GM12874 (cell line): ENCODE measurements around the gene LPP.

Source experiments
- CTCF ChIP-seq: IDR thresholded peaks from 2 replicates; pipeline ENCODE4 v1.5.1; 2011; ENCODE audit warnings: low read depth, mild to moderate bottlenecking, control low read depth, low read length, moderate library complexity; ENCODE audit not compliant: insufficient read depth

LPP gene

DNA sequence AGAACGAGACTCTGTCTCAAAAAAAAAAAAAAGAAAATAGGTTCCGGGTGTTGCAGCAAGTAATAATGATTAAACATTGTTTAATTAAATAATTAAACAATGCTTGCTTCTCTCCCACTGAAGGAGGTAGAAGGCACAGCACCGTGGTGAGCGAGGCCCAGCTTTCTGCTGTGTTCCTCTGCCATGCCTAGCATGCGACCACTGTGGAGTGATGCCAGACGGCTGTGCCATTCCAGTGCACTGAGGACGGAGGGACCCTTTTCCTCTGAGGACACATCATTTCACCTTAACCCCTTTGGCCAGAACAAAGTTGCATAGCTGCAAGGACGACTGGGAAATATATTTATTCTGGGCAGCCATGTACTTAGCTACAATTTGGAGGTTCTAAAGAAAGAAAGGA, 695.0 kb downstream of the LPP start:
- TF ChIP-seq CTCF, result no peak

DNA sequence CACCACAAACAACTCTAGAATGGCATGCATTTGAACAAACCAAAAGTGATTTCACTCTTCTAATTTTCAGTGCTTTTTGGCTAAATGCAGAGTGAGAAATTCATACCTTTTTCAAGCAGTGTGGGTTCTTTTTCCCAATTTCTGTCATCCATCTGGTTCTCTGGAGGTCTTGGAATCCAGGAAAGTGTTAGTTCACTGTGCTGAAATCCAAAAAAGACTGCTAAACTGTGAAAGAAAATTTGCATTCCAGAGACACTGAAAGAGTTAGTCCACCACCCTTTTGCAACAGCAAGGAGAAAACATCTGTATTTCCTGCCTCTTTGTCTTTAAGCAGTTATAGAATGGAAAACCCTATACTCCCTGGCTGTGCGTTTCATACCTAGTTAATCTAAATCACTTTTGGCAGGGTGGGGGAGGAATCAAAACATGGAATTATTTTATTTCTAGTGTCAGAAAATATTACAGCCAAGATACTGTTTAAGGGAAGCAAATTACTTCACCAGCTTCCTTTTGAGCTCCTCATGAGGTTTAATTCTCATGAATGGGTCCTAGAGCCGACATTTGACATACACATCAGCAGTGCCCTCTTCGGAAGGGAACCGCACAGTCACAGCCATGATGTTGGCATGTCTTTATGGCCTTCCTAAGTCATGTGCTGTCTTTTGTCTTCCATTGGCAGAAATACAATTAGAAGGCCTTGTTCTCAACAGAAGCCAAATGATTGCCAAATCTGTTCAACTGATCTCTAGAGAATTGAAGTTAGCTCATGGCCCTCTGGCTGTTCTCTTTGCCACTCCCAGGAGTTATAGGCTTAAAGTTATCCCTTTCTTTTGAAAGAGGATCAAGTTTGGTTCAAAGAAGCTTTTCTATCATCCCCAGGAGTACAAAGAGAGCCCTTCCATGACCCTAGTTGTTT, 700.2 kb downstream of the LPP start:
- TF ChIP-seq CTCF, result no peak

DNA sequence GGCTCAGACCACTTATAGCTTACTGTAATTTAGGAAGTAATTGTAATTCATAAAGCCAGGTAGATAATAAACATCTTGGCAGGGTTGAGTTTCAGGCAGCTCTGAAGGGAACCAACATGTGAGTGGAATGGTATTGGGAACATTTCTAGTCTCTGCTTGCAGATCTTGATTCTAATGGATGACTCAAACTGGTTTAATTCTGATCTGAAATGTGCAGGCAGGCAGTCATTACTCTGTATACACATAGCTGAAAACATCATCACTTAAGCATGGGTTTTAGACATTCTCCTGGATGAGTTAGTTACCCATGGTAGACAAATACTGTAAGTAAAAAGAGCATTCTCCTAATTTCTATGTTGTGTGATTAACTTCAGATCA, 700.8 kb downstream of the LPP start:
- TF ChIP-seq CTCF, result no peak

GRCh38 chr3:188855675-188856074, 701.7 kb downstream of the LPP start:
- no peak for TF ChIP-seq CTCF

- no peak for TF ChIP-seq CTCF
These were observed 706.2 kb downstream of the LPP start for GRCh38 chr3:188860147-188860546.

- TF ChIP-seq CTCF, result no peak
These were observed 708.1 kb downstream of the LPP start for GRCh38 chr3:188861842-188862744.

DNA sequence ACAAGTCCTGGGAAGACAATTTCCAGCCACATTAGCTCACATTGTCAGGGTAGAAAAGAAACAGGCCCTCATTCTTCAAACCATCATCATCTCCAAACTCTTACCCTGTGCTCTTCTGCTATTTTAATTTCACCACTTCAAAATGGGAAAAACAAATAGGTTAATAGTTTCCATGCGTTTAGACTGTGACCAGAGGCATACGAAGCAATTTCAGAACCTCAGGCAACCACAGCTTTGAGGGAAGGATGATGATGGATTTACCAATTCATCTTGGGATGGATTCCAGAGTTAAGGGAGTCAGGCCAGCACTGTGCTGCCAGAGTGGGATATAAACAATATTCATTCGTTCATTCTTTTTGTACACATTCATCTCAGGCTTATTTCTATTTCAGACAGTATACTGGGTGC, 710.0 kb downstream of the LPP start:
- TF ChIP-seq CTCF, result no peak
